Measurements from ENCODE around the gene EIF6. TPM values are rescaled to one million over a fixed set of nuclear protein-coding genes. Genes with fewer than 3 reads are reported as not detected.

The EIF6 gene
- total and polyA plus RNA-seq, 2 donors (not counting 3 experiments of a cell fraction or from before 2014, with no cell fraction given), result 153 to 286 TPM

GRCh38 chr20:35286899-35287508, 2.4 kb upstream of the EIF6 start:
- Histone ChIP-seq H3K9me3 (replicated peaks; ENCODE audit: control insufficient read depth, insufficient read depth, low read length) (no peaks in the 10 kb centered on the region), H3K4me2 (ENCODE audit: insufficient read depth, low read length) (no peak overlapping the region), H3K9ac (replicated peaks; ENCODE audit: extremely low read depth, insufficient read depth, low read length) (no peak overlapping the region), H3K27me3 (ENCODE audit: control insufficient read depth in 2 of 2, insufficient read depth in 2 of 2, low read length in 2 of 2) (no peaks in the 10 kb centered on the region), H3K4me1 (ENCODE audit: control insufficient read depth, extremely low read depth, insufficient read depth, low read length) (peaks cover 12% of the 10 kb centered on the region), H2AFZ (ENCODE audit: low read depth, low read length) (no peak overlapping the region), H3K36me3 (ENCODE audit: control insufficient read depth in 2 of 2, extremely low read depth in 1 of 2, insufficient read depth in 2 of 2, low read length in 2 of 2) (peaks cover 0 to 2% of the 10 kb centered on the region in 2 experiments), H3K4me3 (replicated peaks in 1 of 3; ENCODE audit: insufficient read depth in 1 of 3, low read depth in 1 of 3, low read length in 3 of 3) (no peak overlapping the region), H4K20me1 (replicated peaks; ENCODE audit: control insufficient read depth, extremely low read depth, insufficient read depth, low read length) (no peaks in the 10 kb centered on the region), H3K79me2 (ENCODE audit: control insufficient read depth, insufficient read depth, low read length) (peaks cover 22% of the 10 kb centered on the region), H3K27ac (ENCODE audit: insufficient read depth, low read depth, low read length) (no peak overlapping the region), H3K9me1 (replicated peaks; ENCODE audit: control insufficient read depth, extremely low read depth, insufficient read depth, low read length) (no peaks in the 10 kb centered on the region)
- no peak for TF ChIP-seq POLR2AphosphoS5 (IDR thresholded peaks at IDR 0.05; ENCODE audit: insufficient read depth, low read depth, low read length)
- TF ChIP-seq FOS (IDR thresholded peaks at IDR 0.05; ENCODE audit: borderline replicate concordance, insufficient read depth, low read length), result no peak
- no peak for TF ChIP-seq GATA2 (IDR thresholded peaks at IDR 0.05; ENCODE audit: insufficient read depth, insufficient read length, low read depth, low read length)
- TF ChIP-seq MYC (IDR thresholded peaks at IDR 0.05; ENCODE audit: low read depth, low read length), result no peak
- TF ChIP-seq POLR2A (IDR thresholded peaks at IDR 0.05; ENCODE audit: low read depth, low read length), result no peak
- TF ChIP-seq MAX (IDR thresholded peaks at IDR 0.05; ENCODE audit: insufficient read depth, insufficient read length), result no peak
- TF ChIP-seq CTCF (IDR thresholded peaks at IDR 0.05; ENCODE audit: extremely low read depth in 1 of 2, insufficient read depth in 1 of 2, low read depth in 1 of 2, low read length in 2 of 2), result no peak
- TF ChIP-seq JUN (IDR thresholded peaks at IDR 0.05; ENCODE audit: borderline replicate concordance, insufficient read depth, insufficient read length, low read depth), result no peak
- TF ChIP-seq EZH2 (IDR thresholded peaks at IDR 0.05; ENCODE audit: borderline replicate concordance, low read depth, low read length, severe bottlenecking), result no peak
- FAIRE-seq (no peak), DNase-seq (ENCODE audit: low read depth, low spot score) (no peak)
- POLR2A ChIA-PET, result no interaction called here
- dilution Hi-C loops (cut with MboI; ENCODE audit: extremely low pct_ligation_motif_present, low sequenced_read_pairs), result no loop called here
- CTCF ChIA-PET, result interaction anchor here (0.7 to 1.4 kb wide), 2 partner anchors 16 to 19 kb away, joined by 3 to 4 read pairs; no protein-coding TSS in a partner anchor
- intact Hi-C loops (cut with micrococcal nuclease), result no loop called here
- BruUV-seq (replicated peaks), result no TSS peak

Data from endothelial cell of umbilical vein (primary cell).